B cell (primary cell): ENCODE measurements around the gene COG2. TPM values are rescaled to one million over a fixed set of nuclear protein-coding genes. Genes with fewer than 3 reads are reported as not detected.

ENCODE experiments used
- ATAC-seq: fragments of 200-7000 bp; cut with Tn5 transposase; one replicate; pipeline ENCODE4 v1.10.0; 2021; ENCODE audit warnings: low read depth, mild to moderate bottlenecking, moderate number of reproducible peaks, moderate library complexity
- CTCF ChIA-PET: fragments of 350-600 bp; sonication (Branson Sonifier 250); formaldehyde crosslinking; loops from one replicate; lab custom pipeline; 2021; ENCODE audit warnings: antibody characterized with exemption, inconsistent platforms; lab: Charles Lee
- POLR2A ChIA-PET: fragments of 350-600 bp; sonication (Branson Sonifier 250); formaldehyde crosslinking; loops from one replicate; lab custom pipeline; 2021; ENCODE audit warnings: antibody characterized with exemption; lab: Charles Lee
- DNase-seq: peaks from one replicate; pipeline ENCODE4 v3.0.0; 2013
- H2AFZ ChIP-seq: 2 replicates; pipeline ENCODE4 v1.6.1; 2012; ENCODE audit warnings: mild to moderate bottlenecking, low read depth, low read length; ENCODE audit not compliant: insufficient read depth, poor library complexity, severe bottlenecking
- H3K27ac ChIP-seq, 2 donors: 1 replicate in 1 of 2; 2 replicates in 1 of 2; pipeline ENCODE4 v1.5.1; 2012 to 2013; ENCODE audit warnings: low read length in 2 of 2, mild to moderate bottlenecking in 2 of 2, moderate library complexity in 1 of 2
- H3K27me3 ChIP-seq, 4 experiments: fragments of 200-600 bp in 1 of 4; sonication (generic) in 1 of 4; replicated peaks in 1 of 4; 1 replicate in 2 of 4; 2 replicates in 2 of 4; pipeline versions ENCODE4 v1.6.1 to v1.7.0; 2013 to 2016; ENCODE audit warnings: low read length in 3 of 4, mild to moderate bottlenecking in 2 of 4, mixed read lengths in 1 of 4, moderate library complexity in 1 of 4; ENCODE audit not compliant: insufficient read depth in 4 of 4, control insufficient read depth in 3 of 4; ENCODE audit errors: control extremely low read depth in 1 of 4
- H3K36me3 ChIP-seq, 2 experiments: replicated peaks in 1 of 2; 1 replicate in 1 of 2; 2 replicates in 1 of 2; pipeline versions ENCODE4 v1.6.1 to v1.7.1; 2013; ENCODE audit warnings: low read length in 1 of 2; ENCODE audit not compliant: insufficient read depth in 2 of 2, control insufficient read depth in 1 of 2; ENCODE audit errors: control extremely low read depth in 1 of 2, extremely low read depth in 1 of 2
- H3K4me1 ChIP-seq, 2 donors: fragments of 200-600 bp in 1 of 2; sonication (generic) in 1 of 2; 1 replicate in 1 of 2; 2 replicates in 1 of 2; pipeline versions ENCODE4 v1.5.1 to v1.6.1; 2013 to 2017; ENCODE audit warnings: low read length in 2 of 2; ENCODE audit not compliant: control insufficient read depth in 2 of 2, insufficient read depth in 2 of 2
- H3K4me2 ChIP-seq: replicated peaks from 2 replicates; pipeline ENCODE3; 2012; ENCODE audit warnings: mild to moderate bottlenecking, low read depth, low read length; ENCODE audit not compliant: poor library complexity, severe bottlenecking
- H3K4me3 ChIP-seq, 5 experiments: fragments of 200-600 bp in 1 of 5; sonication (generic) in 1 of 5; 1 replicate in 3 of 5; 2 replicates in 2 of 5; pipeline versions ENCODE4 v1.5.1 to v1.7.0; 2011 to 2016; ENCODE audit warnings: low read length in 4 of 5, mild to moderate bottlenecking in 4 of 5, low read depth in 2 of 5, control low read depth in 1 of 5, moderate library complexity in 1 of 5; ENCODE audit not compliant: insufficient read depth in 1 of 5; ENCODE audit errors: control extremely low read depth in 1 of 5, extremely low read depth in 1 of 5
- H3K79me2 ChIP-seq: fragments of 200-600 bp; sonication (generic); one replicate; pipeline ENCODE4 v1.6.0; 2016; ENCODE audit warnings: low read length; ENCODE audit not compliant: control insufficient read depth, insufficient read depth
- H3K9ac ChIP-seq: fragments of 200-600 bp; sonication (generic); 2 replicates; pipeline ENCODE4 v1.6.1; 2017; ENCODE audit warnings: mild to moderate bottlenecking, low read length, moderate library complexity
- H3K9me3 ChIP-seq, 3 donors: one replicate each; pipeline versions ENCODE4 v1.6.1 to v1.7.1; 2013; ENCODE audit warnings: low read length in 2 of 3; ENCODE audit not compliant: control insufficient read depth in 2 of 3, insufficient read depth in 1 of 3; ENCODE audit errors: control extremely low read depth in 1 of 3
- H4K20me1 ChIP-seq: 2 replicates; pipeline ENCODE4 v1.6.0; 2012; ENCODE audit warnings: mild to moderate bottlenecking, low read length; ENCODE audit not compliant: insufficient read depth, control insufficient read depth, poor library complexity, severe bottlenecking
- H3K27ac Mint-ChIP-seq: one replicate; pipeline ENCODE4 v1.8.0; 2021; ENCODE audit warnings: mixed read lengths
- H3K27me3 Mint-ChIP-seq: one replicate; pipeline ENCODE4 v1.8.0; 2021; ENCODE audit warnings: mixed read lengths
- H3K4me1 Mint-ChIP-seq: one replicate; pipeline ENCODE4 v1.8.0; 2021; ENCODE audit warnings: mixed read lengths
- H3K4me3 Mint-ChIP-seq: one replicate; pipeline ENCODE4 v1.8.0; 2021; ENCODE audit warnings: mixed read lengths
- H3K9me3 Mint-ChIP-seq: one replicate; pipeline ENCODE4 v1.8.0; 2022; ENCODE audit warnings: mixed read lengths; ENCODE audit not compliant: insufficient read depth
- EZH2 ChIP-seq: IDR thresholded peaks from 2 replicates; pipeline ENCODE4 v1.6.1; 2012; ENCODE audit warnings: borderline replicate concordance, low read depth, mild to moderate bottlenecking, moderate library complexity, low read length; ENCODE audit not compliant: insufficient read depth, poor library complexity, severe bottlenecking
- WGBS: methylation state at CpG from one replicate; pipeline ENCODE4 v1.1.5; 2013; ENCODE audit warnings: missing lambda C conversion rate; ENCODE audit not compliant: insufficient coverage; 5-methylcytosine and 5-hydroxymethylcytosine counted together
- intact Hi-C: fragments of 100-400 bp; cut with micrococcal nuclease; formaldehyde crosslinking; loops from one replicate; pipeline ENCODE4 v1.10.0; 2022
- polyA plus RNA-seq: library from polyadenylated mRNA; depleted of rRNA; stranded (reverse); fragments of >200 nt; gene quantifications from 2 replicates; pipeline ENCODE4 v1.2.3, GENCODE V29; 2012
- total RNA-seq, 2 donors: library from RNA; stranded (reverse); fragments of 120-200 nt in 1 of 2; gene quantifications; 1 replicate in 1 of 2; 2 replicates in 1 of 2; pipeline versions ENCODE4 v1.2.3 to v1.2.4, GENCODE V29; 2013 to 2022
- TF ChIP-seq, protein P1 (sequence below): fragments of 200-600 bp; IDR thresholded peaks from one replicate; pipeline ENCODE4 v1.8.0; 2022; ENCODE audit warnings: antibody characterized with exemption, mild to moderate bottlenecking

The COG2 gene
- total and polyA plus RNA-seq, 2 donors (not counting 1 experiment from before 2014, with no cell fraction given), result 17.0 to 42.5 TPM

DNA sequence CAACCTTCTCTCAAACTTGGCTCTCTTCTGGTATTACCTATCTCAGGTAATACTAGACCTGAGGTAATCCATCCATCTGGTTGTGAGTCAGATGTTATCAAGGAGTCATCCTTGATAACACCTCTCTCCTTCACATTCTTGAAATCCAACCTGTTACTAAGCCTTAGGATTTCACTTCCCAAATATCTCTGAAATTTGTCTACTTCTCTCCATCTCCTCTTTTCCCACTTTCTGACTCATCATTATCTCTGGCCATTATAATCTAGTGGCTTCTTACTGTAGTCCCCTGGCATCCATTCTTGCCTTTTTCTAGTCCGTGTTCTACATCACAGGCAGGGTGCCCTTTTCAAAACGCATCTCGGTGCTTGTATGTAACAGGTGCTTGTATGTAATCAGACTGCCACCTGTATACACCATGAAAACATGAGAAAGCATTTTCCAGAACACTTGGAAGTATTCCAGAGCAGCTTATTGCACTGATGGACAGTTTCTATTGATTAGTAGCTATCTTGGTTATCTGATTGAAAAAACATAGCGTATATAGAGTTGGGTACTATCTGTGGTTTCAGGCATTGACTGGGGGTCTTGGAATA, 4.5 kb downstream of the COG2 start:
- H3K27ac ChIP-seq, result no peak overlapping the region
- H3K27ac Mint-ChIP-seq, result no peak overlapping the region
- no peak overlapping the region for H3K4me3 Mint-ChIP-seq
- no peak overlapping the region for H3K9ac ChIP-seq
- ChIA-PET POLR2A (interaction anchor here (0.7 kb wide), 1 partner anchor 221 kb away, joined by 6 read pairs; the partner anchor contains the start of gene C1orf198), CTCF (no interaction called here)
- peaks cover 0 to 2% (median 0%) of the 10 kb centered on the region in 3 donors for H3K9me3 ChIP-seq
- H3K27me3 Mint-ChIP-seq, result no peaks in the 10 kb centered on the region
- no peak for TF ChIP-seq EZH2
- TF ChIP-seq, protein P1, sequence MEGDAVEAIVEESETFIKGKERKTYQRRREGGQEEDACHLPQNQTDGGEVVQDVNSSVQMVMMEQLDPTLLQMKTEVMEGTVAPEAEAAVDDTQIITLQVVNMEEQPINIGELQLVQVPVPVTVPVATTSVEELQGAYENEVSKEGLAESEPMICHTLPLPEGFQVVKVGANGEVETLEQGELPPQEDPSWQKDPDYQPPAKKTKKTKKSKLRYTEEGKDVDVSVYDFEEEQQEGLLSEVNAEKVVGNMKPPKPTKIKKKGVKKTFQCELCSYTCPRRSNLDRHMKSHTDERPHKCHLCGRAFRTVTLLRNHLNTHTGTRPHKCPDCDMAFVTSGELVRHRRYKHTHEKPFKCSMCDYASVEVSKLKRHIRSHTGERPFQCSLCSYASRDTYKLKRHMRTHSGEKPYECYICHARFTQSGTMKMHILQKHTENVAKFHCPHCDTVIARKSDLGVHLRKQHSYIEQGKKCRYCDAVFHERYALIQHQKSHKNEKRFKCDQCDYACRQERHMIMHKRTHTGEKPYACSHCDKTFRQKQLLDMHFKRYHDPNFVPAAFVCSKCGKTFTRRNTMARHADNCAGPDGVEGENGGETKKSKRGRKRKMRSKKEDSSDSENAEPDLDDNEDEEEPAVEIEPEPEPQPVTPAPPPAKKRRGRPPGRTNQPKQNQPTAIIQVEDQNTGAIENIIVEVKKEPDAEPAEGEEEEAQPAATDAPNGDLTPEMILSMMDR, result no peak
- peaks cover 0 to 3% (median 0%) of the 10 kb centered on the region in 4 experiments for H3K27me3 ChIP-seq
- H2AFZ ChIP-seq, result no peak overlapping the region
- WGBS, result 100% methylated on average over 1 of the region's 4 CpGs
- H3K4me1 ChIP-seq, result peaks cover 23 to 32% of the 10 kb centered on the region in 2 donors
- peaks cover 0 to 11% of the 10 kb centered on the region in 2 experiments for H3K36me3 ChIP-seq
- H3K4me2 ChIP-seq, result no peak overlapping the region
- DNase-seq (no peak), ATAC-seq (no peak)
- H3K9me3 Mint-ChIP-seq, result peaks cover 2% of the 10 kb centered on the region
- no peak overlapping the region for H3K4me3 ChIP-seq
- intact Hi-C loops, result no loop called here
- peaks cover 69% of the 10 kb centered on the region for H4K20me1 ChIP-seq
- peaks cover 84% of the 10 kb centered on the region for H3K79me2 ChIP-seq
- peaks cover 75% of the 10 kb centered on the region for H3K4me1 Mint-ChIP-seq

DNA sequence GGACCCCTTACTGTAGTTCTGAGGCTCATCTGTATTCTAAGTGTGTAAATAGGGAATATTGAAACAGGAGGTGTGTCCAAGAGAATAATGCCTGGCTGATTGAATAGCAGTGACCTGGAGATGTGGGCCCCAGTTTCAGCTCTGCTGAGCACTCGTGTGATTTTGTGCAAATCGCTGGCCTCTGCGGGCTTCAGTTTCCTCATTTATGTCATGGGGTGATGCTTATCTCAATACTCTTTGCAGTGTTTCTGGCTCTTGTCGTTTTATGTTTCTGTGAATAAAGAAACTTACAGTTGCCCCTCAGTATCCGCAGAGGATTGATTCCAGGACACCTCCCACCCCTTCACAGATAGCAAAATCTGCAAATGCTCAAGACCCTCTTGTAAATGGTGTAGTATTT, 5.0 kb downstream of the COG2 start:
- Mint-ChIP-seq H3K27me3 (no peaks in the 10 kb centered on the region), H3K27ac (no peak overlapping the region), H3K9me3 (peaks cover 2% of the 10 kb centered on the region), H3K4me1 (peaks cover 76% of the 10 kb centered on the region), H3K4me3 (no peak overlapping the region)
- H3K4me3 ChIP-seq, result no peak overlapping the region
- no peak overlapping the region for H3K4me2 ChIP-seq
- 45% methylated on average over 2 of the region's 5 CpGs for WGBS
- peaks cover 21 to 28% of the 10 kb centered on the region in 2 donors for H3K4me1 ChIP-seq
- no peak overlapping the region for H3K9ac ChIP-seq
- H3K79me2 ChIP-seq, result peaks cover 89% of the 10 kb centered on the region
- DNase-seq (no peak), ATAC-seq (no peak)
- CTCF ChIA-PET, result no interaction called here
- peaks cover 69% of the 10 kb centered on the region for H4K20me1 ChIP-seq
- no peak overlapping the region for H3K27ac ChIP-seq
- H2AFZ ChIP-seq, result no peak overlapping the region
- POLR2A ChIA-PET, result no interaction called here
- peaks cover 0 to 2% (median 0%) of the 10 kb centered on the region in 3 donors for H3K9me3 ChIP-seq
- no peak for TF ChIP-seq EZH2
- TF ChIP-seq, protein P1, result no peak
- H3K36me3 ChIP-seq, result peaks cover 0 to 11% of the 10 kb centered on the region in 2 experiments
- intact Hi-C loops, result no loop called here
- H3K27me3 ChIP-seq, result no peaks in the 10 kb centered on the region
